Stimulated activated CD8-positive, alpha-beta memory T cell treated with anti-CD3 and anti-CD28 coated beads, Interleukin-12 subunit alpha, Interleukin-12 subunit beta, amount 100 ng/mL, for 24 hours (primary cell): ENCODE results near the gene SLCO4C1.
"Not testable (repeated sequence)": the region's sequence is repeated elsewhere in the genome, so short reads cannot be mapped to it uniquely, and the experiment has no call there.

Experiments used
- DNase-seq: peaks from one replicate; pipeline ENCODE4 v3.0.0-alpha.2; 2020; ENCODE audit errors: extremely low read depth

Gene SLCO4C1

GRCh38 chr5:102296178-102296817, at the start of gene SLCO4C1:
TSS of gene SLCO4C1 (minus strand) at chr5:102296284. CDS start at chr5:102296262, 22 bp downstream.
- peak; percentile 19 for DNase-seq

DNA sequence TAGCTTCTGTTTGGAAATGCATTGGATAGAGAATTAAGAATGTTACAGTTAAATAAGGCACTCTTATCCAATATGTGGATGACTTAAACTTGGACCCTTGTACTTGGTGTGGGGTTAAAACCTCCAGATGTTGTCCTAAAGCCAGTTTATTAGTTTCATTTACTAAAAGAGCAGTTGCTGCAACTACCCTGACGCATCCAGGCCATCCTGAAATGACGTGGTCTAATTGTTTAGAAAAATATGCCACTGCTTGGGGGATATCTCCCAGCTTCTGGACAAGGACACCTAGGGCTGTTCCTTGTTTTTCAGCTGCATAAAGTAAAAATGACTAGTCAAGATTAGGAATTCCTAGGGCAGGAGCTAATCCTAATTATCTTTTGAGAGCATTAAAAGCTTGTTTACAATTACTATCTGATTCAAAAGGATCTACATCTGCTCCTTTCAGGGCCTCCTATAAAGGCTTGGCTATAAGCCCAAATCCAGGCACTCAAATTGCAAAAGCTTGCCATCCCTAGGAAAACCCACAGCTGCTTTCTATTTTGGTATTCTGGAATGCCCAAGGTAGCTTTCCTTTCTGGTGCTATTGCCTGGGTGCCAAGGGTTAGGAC, 45.7 kb upstream of the SLCO4C1 start:
- no peak for DNase-seq

- no peak for DNase-seq
These were observed 28.6 kb upstream of the SLCO4C1 start for GRCh38 chr5:102324714-102325113.

GRCh38 chr5:102318801-102319200, 22.7 kb upstream of the SLCO4C1 start:
- DNase-seq = not testable (repeated sequence)

- DNase-seq = no peak
These were observed 18.2 kb upstream of the SLCO4C1 start for GRCh38 chr5:102314328-102314727.

- no peak for DNase-seq
These were observed 17.8 kb upstream of the SLCO4C1 start for GRCh38 chr5:102313912-102314311.

DNA sequence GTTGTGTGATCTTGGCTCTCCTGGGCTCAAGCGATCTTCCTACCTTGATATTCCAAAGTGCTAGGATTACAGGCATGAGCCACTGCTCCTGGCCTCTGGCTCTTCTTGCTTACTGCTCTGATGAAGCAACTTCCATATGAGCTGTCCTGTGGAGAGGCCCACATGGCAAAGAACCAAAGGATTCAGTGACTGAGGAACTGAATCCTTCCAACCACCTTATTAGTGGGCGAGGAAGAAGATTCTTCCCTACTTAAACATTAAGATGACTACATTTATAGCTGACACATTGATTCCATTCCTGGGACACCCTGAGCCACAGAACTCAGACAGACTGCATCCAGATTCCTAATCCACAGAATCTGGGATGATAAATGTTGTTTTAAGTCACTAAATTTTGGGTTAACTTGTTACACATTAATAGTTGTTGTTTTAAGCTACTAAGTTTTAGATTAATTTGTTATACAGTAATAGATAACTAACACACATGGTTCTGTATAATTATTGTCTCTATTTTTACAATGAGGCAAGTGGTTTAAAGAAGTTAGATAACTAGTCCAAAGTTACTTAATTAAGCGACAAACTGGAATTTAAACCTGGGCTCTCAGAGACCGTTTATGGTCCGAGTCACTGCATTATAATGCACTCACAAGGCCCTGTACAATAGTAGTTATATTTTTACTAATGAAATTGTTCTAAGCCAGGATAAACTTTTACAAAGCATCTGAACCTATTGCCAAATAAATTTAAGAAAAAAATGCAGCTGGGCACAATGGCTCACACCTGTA, 16.7 kb upstream of the SLCO4C1 start:
- DNase-seq = no peak

GRCh38 chr5:102309586-102309985, 13.5 kb upstream of the SLCO4C1 start:
- DNase-seq = no peak

- no peak for DNase-seq
These were observed 11.1 kb upstream of the SLCO4C1 start for GRCh38 chr5:102307232-102307631.

DNA sequence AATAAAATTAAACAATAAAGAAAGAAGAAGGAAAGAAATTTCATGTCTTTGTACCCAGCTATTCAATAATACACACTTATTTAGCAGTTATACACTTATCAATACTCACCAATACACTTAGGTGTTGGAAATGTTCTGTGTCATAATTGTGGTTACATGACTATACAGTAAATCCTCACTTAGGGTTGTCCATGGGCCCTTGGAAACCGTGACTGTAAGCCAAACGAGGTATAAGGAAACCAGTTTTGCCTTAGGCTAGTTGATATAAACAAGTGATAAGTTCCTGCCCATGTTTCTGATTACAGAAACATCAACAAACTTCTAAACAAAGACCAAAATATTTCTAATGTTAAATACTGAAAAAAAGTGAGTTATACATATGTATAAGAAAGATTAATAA, 10.0 kb upstream of the SLCO4C1 start:
- DNase-seq = no peak

DNA sequence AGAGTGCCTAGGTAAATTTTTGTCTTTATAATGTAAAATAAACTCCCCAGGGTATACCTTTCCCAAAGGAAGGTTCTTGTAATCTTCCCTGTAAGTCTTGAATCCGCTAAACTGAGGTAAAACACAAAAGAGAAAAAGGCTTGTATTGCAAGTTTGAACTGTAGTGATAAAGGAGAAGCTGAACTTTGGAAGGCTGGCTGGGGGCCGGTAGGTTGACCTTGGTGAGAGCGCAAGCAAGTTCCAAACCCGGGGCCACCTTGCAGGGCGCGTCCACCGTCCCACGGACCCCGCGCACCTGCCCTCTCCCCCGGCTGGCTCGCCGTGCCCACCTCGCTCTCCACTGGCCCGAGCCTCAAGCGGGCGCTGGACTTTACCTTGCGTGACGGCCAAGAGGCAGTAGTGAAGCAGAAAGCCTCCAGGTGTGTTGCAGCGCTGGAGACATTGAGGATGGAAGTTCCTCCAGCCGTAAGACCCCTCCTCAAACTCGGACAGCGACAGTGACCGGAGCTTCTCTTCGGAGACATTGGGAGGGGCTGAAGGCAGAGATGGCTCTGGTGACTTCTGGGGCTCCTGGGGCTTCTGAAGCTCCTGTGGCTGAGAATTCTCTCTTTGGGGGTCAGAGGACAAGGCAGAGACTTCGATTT, 428 bp downstream of the SLCO4C1 start:
- no peak for DNase-seq

GRCh38 chr5:102294886-102295395, 1.1 kb downstream of the SLCO4C1 start:
- DNase-seq = no peak

GRCh38 chr5:102290004-102290403, 6.1 kb downstream of the SLCO4C1 start:
- DNase-seq = no peak

- no peak for DNase-seq
These were observed 6.7 kb downstream of the SLCO4C1 start for GRCh38 chr5:102289251-102289899.

- DNase-seq = no peak
These were observed 7.5 kb downstream of the SLCO4C1 start for GRCh38 chr5:102288630-102289029.

DNA sequence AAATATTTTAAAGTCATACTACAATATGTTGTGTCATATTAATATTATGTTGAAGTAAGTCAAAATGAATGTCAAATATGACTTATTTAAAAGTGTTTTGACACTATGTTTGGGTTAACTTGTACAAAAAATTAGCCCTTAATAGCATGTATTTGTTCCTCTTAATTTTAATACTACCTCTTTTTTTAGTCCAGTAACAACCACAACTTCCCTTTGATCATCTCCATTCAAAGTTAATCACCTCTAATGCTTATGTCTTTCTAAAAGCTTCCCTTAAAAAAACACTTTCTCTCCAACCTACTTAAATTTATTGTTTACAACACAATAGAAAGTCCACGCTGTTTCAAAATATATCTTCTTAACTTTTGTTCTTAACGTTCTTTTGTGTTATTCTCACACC, 9.6 kb downstream of the SLCO4C1 start:
- DNase-seq = no peak

DNA sequence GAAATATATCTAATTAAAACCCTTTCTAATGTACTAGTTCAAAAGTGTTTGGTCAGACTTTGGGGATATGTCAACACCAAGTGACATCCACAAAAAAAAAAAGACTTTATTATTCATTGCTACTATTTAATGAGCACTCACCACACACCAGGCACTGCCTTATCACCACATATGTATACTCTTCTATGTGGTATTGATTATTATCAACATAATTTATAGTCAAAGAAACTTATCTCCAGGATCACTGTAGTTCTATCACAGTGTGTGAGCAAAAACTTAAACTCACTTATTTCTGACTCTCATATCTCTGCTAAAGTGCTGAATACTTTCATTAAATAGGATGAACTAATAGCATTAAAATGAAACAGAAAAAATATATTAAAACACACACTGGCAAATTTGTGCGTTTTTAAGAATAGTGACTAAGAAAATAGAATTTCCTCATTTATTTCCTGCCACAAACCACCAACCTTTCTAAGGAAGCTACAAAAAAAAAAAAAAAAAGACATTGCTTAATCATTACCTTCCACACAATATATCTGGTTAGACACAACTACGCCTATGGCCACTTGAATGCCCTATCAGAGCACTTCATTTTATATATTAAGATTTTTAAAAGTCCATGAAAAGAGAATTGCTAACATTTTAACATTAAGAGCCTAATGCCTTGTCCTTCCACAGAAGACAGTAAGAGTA, 12.8 kb downstream of the SLCO4C1 start:
- DNase-seq = no peak

DNA sequence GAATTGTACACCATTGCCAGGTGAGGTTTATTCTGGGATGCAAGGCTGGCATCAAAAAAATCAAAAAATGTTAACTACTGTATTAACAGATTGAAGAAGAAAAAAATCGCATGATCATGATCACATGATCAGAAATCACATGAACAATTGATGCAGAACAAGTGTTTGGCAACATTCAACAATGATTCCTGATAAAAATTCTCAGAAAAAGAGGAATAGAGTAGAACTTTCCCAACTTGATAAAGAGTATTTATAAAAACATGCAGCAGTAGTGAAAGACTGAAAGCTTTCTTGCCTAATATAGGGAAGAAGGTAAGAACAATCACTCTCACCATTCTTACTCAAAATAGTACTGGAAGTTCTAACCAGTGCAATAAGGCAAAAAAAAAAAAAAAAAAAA, 16.4 kb downstream of the SLCO4C1 start:
- no peak for DNase-seq

- DNase-seq = no peak
These were observed 17.9 kb downstream of the SLCO4C1 start for GRCh38 chr5:102278231-102278630.

DNA sequence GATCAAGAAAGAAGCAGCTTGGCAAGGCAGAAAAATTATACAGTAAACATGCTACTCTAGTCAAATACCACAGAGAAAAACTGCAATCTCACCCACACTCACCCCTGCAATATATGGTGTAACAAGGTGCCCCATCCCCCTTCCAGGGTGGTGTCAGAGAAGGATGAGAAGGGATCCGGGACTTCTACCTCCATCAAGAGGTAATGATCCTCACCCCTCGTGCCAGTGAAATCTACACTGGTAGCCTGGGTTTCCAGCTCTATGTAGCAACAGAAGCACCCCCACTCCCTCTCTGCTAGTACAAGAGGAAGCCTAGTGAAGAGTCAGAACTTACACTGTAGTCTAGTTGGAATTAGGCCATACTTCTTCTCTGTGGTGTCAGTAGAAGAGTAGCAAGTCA, 18.9 kb downstream of the SLCO4C1 start:
- DNase-seq = no peak

DNA sequence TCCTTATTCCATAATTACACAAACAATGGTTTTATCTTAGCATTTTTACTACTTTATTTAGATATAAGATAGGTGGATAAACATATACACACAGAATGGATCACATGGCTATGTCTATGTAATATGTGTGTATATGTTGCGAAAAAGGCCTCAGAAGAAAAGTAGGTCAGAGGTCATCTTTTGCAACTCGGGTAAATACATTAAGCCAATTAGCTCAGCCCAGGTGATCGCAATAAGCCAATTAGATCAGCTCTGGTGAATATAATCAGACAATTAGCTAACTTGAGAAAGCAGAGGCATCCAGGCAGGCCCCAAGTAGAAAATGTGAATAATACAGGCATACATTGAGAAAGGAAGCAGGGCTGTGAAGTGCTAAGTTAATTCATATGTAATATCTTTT, 24.3 kb downstream of the SLCO4C1 start:
- no peak for DNase-seq
